Pancreas (tissue), 10 donors: ENCODE measurements around the gene PEPD. TPM values are rescaled to one million over a fixed set of nuclear protein-coding genes. Genes with fewer than 3 reads are reported as not detected.

Experiments used
- ATAC-seq, 4 donors: fragments of 200-7000 bp; cut with Tn5 transposase; one replicate each; pipeline versions ENCODE4 v1.8.0 to v1.9.1; 2020; ENCODE audit warnings: mild to moderate bottlenecking in 4 of 4, moderate library complexity in 4 of 4
- DNase-seq, 6 donors: peaks; one replicate each; pipeline ENCODE4 v3.0.0-alpha.2; 2020
- FAIRE-seq: peaks from 2 replicates; lab custom pipeline; 2012; peaks lifted over from hg19 to GRCh38; lab: Jason Lieb, UNC
- H3K27ac ChIP-seq, 4 donors: fragments of 200-600 bp; sonication (generic); 1 replicate in 3 of 4; 2 replicates in 1 of 4; pipeline versions ENCODE4 v1.5.0 to v1.8.0; 2020
- H3K27me3 ChIP-seq, 4 donors: fragments of 200-600 bp; one replicate each; pipeline ENCODE4 v1.8.0; 2021
- H3K36me3 ChIP-seq, 3 donors: fragments of 200-600 bp; sonication (generic) in 1 of 3; one replicate each; pipeline versions ENCODE4 v1.5.0 to v1.8.0; 2020 to 2021
- H3K4me1 ChIP-seq, 3 donors: fragments of 200-600 bp; one replicate each; pipeline ENCODE4 v1.8.0; 2021
- H3K4me3 ChIP-seq, 4 donors: fragments of 200-600 bp; sonication (generic) in 2 of 4; one replicate each; pipeline versions ENCODE4 v1.5.0 to v1.8.0; 2020 to 2021
- H3K9me3 ChIP-seq, 4 donors: fragments of 200-600 bp; one replicate each; pipeline ENCODE4 v1.8.0; 2021
- CTCF ChIP-seq, 4 donors: fragments of 200-600 bp; sonication (generic) in 3 of 4; IDR thresholded peaks; one replicate each; pipeline versions ENCODE4 v1.5.0 to v1.8.0; 2021; ENCODE audit warnings: antibody characterized with exemption in 4 of 4
- WGBS, 2 donors: extraction: QIAGEN DNeasy Blood & Tissue Kit; methylation state at CpG; one replicate each; pipeline ENCODE4 v1.1.7; 2013; 5-methylcytosine and 5-hydroxymethylcytosine counted together
- intact Hi-C, 3 donors: fragments of 100-400 bp; cut with DNase I; formaldehyde crosslinking; loops; one replicate each; pipeline versions ENCODE4 v1.11.1 to v1.14.2; 2022
- polyA plus RNA-seq, 2 donors: library from polyadenylated mRNA; stranded (reverse); fragments of 200-250 nt; gene quantifications; one replicate each; pipeline ENCODE4 v1.2.3, GENCODE V29; 2013
- total RNA-seq, 6 donors: library from RNA; stranded (reverse); fragmentation: NEBNext Ultra II Directional in 4 of 6; extraction: Animal tissue kit (Norgen Biotek cat#: 25700) in 4 of 6; gene quantifications; one replicate each; pipeline versions ENCODE4 v1.2.1 to v1.2.4, GENCODE V29; 2021 to 2023
- donor health status: healthy with polysubstance abuse.
- donor health status: DM: no; HTN: no; CAD: no; lungs with moderate emphysema.
- donor health status: DM: no; HTN: no; CAD: no.
- donor health status: control.
- donor health status: control.
- donor health status: Bipolar disorder and iron deficiency.
- donor health status: DM: yes; HTN: yes; CAD: no.
- donor health status: DM: no; HTN: no; CAD: no.
- donor health status: DM: no; HTN: no; CAD: no.
- donor health status: DM: yes; HTN: yes; CAD: no.

PEPD gene
- total and polyA plus RNA-seq, 8 donors, result 13.7 to 36.1 (median 22.5) TPM

GRCh38 chr19:33397536-33398360, 123.8 kb downstream of the PEPD start:
- ATAC-seq (no peak), FAIRE-seq (no peak), DNase-seq (peak in 2 of 6 donors; percentile 51 to 61)
- H3K36me3 ChIP-seq, result no peaks in the 10 kb centered on the region
- no peaks in the 10 kb centered on the region for H3K9me3 ChIP-seq
- no peak overlapping the region for H3K27ac ChIP-seq
- H3K4me1 ChIP-seq, result peaks cover 0 to under 1% (median 0%) of the 10 kb centered on the region in 3 donors
- H3K27me3 ChIP-seq, result no peaks in the 10 kb centered on the region
- intact Hi-C loops, result no loop called here
- WGBS, 2 donors, result 78 to 80% methylated on average over 14 to 15 of the region's 15 CpGs
- no peak for TF ChIP-seq CTCF (IDR thresholded peaks at IDR 0.05)
- H3K4me3 ChIP-seq, result no peak overlapping the region

- TF ChIP-seq CTCF (IDR thresholded peaks at IDR 0.05), result no peak
- Histone ChIP-seq H3K27me3 (no peaks in the 10 kb centered on the region), H3K27ac (no peak overlapping the region), H3K4me3 (no peak overlapping the region), H3K4me1 (peaks cover 7 to 8% (median 7%) of the 10 kb centered on the region in 3 donors), H3K9me3 (no peaks in the 10 kb centered on the region), H3K36me3 (no peaks in the 10 kb centered on the region)
- FAIRE-seq (no peak), DNase-seq (peak in 3 of 6 donors; percentile 29 to 76 (median 57)), ATAC-seq (no peak)
- 67 to 71% methylated on average over 29 to 30 of the region's 30 CpGs for WGBS, 2 donors
- intact Hi-C loops, result no loop called here
These were observed 124.7 kb downstream of the PEPD start for GRCh38 chr19:33396701-33397535.

DNA sequence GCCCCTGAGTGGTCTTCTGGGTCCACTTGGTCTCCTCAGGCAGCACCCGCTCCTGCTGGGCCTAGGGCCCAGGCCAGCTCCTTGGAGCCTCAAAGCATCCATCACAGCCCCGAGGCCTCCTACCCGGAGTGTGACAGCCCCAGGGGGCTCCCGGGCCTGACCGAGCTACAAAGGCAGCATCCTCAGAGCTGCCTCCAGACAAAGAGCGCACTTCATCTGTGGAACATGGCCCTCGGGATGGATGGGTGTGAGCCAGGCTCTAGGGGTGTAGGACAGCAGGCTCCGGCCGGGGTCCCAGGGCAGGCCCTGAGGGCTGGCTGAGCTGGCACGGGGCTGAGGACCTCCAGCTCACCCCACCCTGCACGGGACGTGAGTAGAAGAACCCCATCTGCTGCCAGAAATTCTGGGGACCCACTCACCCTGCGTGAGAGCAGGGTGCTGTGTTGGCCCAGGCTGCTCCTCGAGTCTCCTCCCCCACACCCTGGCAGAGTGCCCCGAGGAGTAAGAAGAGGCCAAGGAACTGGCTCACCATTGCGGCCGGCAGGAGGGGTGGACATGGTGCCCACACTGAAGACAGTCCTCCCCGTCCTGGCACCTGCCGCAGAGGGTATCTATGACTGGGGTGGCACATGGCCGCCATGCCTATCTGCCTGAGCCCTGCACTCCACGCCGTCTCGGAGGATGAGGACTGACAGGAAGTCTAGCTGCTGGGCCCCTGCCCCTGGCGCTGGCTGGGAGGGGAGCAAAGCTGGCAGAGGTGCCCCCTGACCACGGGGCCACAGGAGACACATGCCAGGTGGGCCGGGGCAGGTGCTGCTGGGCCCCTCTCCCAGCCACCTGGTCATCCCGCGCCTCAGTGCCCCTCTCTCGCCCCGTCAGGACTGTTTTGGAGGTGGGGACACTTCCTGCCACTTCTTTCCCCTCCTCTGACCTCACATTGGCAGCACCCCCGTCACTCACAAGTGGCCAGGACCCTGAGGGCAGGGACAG, 125.7 kb downstream of the PEPD start:
- WGBS, 2 donors, result 84 to 87% methylated on average over 30 to 31 of the region's 31 CpGs
- H3K4me3 ChIP-seq, result no peak overlapping the region
- intact Hi-C loops, result no loop called here
- no peaks in the 10 kb centered on the region for H3K36me3 ChIP-seq
- no peaks in the 10 kb centered on the region for H3K9me3 ChIP-seq
- H3K4me1 ChIP-seq, result peaks cover 8 to 14% (median 13%) of the 10 kb centered on the region in 3 donors
- peak in 3 of 6 donors; percentile 55 to 73 (median 56) for DNase-seq
- no peak for FAIRE-seq
- H3K27ac ChIP-seq, result no peak overlapping the region
- no peaks in the 10 kb centered on the region for H3K27me3 ChIP-seq
- ATAC-seq, result no peak
- no peak for TF ChIP-seq CTCF (IDR thresholded peaks at IDR 0.05)

DNA sequence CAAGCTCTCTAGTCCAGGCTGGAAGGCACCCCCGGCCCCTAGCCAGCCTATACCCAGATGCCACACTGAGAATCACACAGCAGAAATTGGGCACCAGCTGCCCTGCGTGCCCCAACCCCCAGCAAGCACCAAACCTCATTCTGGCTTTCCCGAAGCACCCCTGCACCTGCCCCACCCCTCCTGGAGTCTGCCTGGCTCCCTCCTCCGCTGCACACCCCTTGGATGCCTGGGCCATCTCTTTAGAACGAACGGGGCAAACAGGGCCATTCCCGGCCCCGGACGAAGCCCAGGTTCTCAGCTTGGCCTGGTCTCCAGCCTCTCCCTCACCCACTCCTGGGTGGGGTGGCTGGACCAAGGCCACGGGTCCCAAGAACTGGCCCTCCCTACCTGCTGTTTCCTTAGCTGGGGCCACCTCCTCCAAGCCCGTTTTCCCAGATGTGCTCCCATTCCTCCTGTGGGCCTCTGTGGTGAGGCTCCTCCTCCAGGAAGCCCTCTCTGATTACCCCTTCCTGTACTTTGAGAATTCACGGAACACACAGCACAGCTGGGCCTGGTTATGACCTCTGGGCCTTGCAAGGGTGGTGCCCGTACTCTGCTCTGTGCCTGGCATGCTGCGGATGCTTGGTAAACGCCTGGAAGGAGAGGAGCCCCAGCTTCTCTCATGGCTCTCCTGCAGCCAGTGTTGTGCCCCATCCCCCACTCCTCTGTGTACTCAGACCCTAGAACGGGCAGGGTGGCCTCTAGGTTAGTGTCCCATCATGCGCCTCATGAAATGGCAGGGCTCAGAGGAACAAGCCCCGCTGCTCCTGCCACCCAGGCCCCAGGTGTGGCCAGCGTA, 126.6 kb downstream of the PEPD start:
- WGBS, 2 donors, result 81 to 83% methylated on average over 19 of the region's 19 CpGs
- Histone ChIP-seq H3K4me1 (peaks cover 13 to 22% (median 14%) of the 10 kb centered on the region in 3 donors), H3K9me3 (no peaks in the 10 kb centered on the region), H3K36me3 (no peaks in the 10 kb centered on the region), H3K27me3 (no peaks in the 10 kb centered on the region), H3K27ac (no peak overlapping the region), H3K4me3 (no peak overlapping the region)
- DNase-seq (peak in 1 of 6 donors; percentile 58), ATAC-seq (no peak), FAIRE-seq (no peak)
- no peak for TF ChIP-seq CTCF (IDR thresholded peaks at IDR 0.05)
- intact Hi-C loops, result no loop called here
